KBM-7 (cell line): ENCODE data around the gene RYR2.

Experiments used
- DNase-seq: peaks from one replicate; pipeline ENCODE4 v3.0.0-alpha.2; 2015
- in situ Hi-C: fragments of 300-500 bp; cut with MboI; formaldehyde crosslinking; loops from 2 replicates; pipeline ENCODE4 v1.14.3; 2020; ENCODE audit warnings: low sequenced_read_pairs, low pct_unique_long_range_greater_than_20kb, mixed read lengths

The RYR2 gene

DNA sequence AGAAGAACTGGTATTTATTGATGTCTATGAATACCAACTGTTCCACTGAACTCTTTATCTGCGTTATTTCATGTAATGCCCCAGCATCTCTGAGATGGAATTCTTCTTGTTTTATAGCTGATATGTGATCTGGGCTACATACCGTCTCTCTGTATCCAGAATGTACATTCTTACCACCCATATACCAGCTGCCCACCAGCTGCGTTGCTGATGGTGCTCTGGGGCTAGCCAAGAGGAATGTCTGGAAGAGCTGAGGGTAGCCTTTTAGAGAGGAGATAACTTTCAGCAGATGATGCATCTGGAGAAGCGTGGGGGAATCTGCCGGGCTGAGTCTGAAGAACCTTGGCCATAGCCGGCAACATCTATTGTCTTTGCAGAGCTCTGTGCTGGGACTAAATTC, 137.5 kb downstream of the RYR2 start:
- in situ Hi-C loops, result no loop called here
- DNase-seq, result no peak

DNA sequence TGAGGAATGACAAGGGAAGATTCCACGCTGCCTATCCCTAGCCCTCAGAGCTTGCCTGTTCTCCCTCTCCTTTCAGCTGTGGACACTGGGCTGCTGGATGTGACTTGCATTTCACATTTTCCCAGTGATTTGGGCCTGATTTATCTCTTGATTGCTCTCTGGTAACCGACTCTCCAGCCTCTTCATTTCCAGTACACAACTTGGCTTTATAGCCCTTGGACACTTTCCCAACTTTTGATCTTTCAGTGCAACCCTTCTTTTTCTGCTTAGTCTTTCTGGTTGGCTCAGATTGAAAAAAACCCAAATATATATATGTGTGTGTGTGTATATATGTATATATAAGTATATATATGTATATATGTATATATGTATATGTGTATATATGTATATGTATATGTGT, 138.3 kb downstream of the RYR2 start:
- no peak for DNase-seq
- in situ Hi-C loops, result no loop called here

DNA sequence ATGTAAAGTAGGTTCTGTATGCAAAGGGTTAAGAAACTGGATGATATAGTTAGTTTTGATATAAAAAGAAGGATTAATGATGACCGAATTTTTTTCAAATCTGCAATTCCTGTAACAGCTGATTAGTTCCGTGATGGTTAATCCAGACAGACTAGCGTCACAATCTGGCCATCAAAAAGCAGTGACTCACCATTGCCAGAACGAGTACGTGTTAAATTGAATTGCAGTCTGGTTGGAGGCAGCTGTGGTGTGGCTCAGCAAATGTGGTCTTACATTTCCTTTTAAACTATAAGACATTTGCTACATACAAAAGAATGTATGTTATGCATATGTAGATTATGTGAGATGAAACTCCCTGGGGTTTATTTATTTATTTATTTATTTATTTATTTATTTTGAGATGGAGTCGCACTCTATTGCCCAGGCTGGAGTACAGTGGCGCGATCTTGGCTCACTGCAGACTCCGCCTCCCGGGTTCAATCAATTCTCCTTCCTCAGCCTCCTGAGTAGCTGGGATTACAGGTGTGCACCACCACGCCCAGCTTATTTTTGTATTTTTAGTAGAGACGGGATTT, 139.8 kb downstream of the RYR2 start:
- in situ Hi-C loops, result no loop called here
- no peak for DNase-seq

- no peak for DNase-seq
- in situ Hi-C loops, result no loop called here
Measured at GRCh38 chr1:237183963-237184540, 142.1 kb downstream of the RYR2 start.

DNA sequence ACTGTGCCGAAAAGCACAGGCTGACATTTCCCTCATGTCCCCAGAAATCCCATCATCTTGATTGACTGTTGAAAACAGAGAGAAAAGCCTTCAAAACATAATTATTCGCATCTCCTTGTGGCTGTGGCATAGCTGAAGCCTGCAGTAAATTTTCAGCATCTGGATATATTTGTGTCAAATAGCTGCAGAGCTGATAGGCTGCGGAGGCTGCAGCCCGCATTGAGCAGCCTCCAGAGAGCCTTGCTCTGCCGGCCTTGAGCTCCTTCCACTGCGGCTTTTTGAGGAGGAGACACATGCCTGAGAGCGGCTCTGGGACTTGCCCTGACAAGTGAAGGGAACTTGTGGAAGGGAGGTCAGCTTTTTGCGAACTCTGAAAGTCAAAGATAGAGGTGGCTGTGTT, 144.7 kb downstream of the RYR2 start:
- in situ Hi-C loops, result no loop called here
- no peak for DNase-seq

DNA sequence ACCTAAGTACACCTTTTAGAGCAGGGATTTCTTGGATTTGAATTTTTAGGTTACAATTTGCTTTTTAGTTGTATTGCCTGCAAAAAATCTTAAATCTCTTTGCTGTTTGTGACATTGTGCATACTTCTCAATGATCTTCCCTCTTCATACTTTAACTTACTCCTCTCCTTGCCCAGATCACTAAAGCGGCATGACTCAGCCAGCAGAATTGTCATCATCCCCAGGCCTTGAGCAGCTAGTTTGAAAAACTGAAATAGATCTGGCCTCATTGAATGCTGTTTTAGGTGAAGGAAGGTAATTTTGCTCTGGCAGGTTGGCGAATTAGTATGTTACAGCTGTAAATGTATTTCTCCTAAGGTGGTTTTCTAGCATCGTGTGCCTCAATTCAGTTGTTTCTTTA, 145.9 kb downstream of the RYR2 start:
- in situ Hi-C loops, result no loop called here
- no peak for DNase-seq

- in situ Hi-C loops, result no loop called here
- no peak for DNase-seq
Measured at GRCh38 chr1:237191403-237191802, 149.4 kb downstream of the RYR2 start.

DNA sequence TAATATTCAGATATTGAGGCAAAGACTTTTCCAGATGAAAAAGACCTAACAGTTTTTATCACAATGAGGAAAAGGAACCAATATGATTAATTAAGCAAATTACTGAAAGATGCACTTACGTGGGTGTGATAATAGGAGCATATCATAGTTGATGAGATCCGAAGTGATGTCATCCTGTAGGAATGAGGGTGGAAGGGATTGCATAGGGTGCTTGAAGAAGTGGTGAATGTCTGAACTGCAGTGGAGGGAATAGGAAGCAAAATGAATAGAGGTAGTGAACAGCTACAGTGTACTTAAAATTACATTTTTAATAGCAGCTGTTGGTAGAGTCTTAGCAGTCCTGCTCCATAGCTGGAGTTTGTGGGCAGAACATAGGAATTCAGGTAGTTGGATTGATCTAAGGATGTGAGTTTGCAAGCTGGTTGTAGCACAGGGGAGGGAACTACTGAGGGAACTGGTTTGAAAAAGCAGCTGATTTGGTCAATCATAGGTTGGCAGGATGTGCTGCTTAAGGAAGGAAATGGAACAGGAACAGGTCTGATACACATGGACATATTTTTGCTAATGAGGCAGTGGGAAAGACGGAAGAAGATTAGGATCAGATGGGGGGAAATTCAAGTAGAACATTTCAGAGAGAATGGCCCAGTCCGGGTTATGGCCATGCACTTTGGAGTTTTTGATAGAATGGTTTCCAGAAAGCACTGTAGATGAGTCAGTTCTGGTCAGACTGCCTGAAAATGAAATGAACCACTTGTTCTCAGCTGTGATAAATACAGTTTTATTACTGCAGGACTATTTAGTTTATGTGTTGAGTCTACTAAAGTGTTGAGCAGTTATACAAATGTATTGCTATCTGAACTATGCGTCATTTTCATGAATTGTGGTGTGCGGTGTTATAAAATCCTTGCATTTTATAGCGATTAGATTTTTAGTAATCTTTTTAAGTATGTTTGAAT, 155.8 kb downstream of the RYR2 start:
- DNase-seq, result no peak
- in situ Hi-C loops, result no loop called here

GRCh38 chr1:237199026-237199425, 157.0 kb downstream of the RYR2 start:
- in situ Hi-C loops, result no loop called here
- DNase-seq, result no peak

DNA sequence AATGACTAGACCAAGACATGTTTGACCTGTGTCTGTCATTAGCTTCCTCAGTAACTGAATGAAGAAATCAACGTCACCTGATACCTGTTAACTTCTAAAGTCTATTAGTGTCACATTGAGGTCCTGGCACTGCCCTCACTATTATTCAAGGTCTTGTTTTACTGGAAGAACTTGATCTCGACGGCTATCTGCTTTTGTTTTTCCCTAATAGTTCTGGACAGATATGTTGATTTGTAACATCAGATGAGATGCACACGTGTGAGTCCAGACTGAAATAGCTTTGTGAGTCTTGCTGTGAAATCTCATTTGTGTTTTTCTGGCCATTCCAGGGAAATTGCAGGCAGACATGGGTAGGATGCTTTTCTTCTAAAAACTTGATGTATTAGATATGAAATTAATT, 159.2 kb downstream of the RYR2 start:
- in situ Hi-C loops, result no loop called here
- DNase-seq, result no peak

GRCh38 chr1:237204841-237205240, 162.9 kb downstream of the RYR2 start:
- DNase-seq, result no peak
- in situ Hi-C loops, result no loop called here

DNA sequence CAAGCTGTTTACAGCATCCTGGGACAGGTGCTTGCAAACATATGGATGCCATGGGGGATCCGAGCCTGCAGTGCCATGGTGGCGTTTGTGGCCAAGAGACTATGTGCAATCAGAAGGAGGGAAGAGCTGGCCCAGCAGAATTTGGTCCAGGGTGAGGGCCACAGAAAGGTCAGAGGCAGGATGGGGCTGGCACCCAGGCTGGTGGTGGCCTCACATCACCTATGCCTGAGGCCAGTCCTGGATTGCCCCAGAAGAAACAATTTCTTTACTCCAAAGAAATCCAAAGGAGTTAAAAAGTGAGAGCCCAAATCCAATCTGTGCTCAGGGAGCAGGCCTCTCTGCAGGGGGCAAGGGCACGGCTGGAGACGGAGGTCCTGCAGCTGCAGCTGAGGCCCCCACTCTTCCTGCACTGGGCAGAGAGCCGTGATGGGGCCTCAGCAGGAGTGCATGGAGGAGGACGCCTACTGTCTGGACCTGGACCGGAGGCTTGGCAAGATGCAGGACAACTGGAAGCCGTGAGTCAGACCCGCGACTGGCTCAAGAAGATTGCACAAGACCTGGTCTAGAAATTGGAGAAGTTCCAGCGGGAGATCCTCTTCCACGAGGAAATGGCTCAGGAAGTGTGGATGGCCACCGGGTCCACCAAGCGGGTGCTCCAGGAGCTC, 163.5 kb downstream of the RYR2 start:
- DNase-seq, result no peak
- in situ Hi-C loops, result no loop called here

DNA sequence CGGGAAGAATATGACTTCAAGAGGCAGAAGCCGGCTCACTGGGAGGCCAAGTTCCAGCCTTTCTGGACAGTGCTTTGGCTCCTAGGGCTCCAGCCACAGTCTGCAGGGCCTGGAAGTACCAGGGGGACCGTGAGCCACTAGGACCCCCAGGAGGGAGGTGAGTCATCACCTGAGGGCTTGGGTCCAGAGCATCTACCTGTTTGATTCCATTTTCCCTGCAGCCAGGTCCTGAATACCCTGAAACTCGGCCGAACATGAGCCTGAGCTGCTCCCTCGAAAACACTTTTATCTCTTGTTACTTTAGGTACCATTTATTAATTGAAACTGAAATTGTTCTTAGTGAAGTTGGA, 164.1 kb downstream of the RYR2 start:
- no peak for DNase-seq
- in situ Hi-C loops, result no loop called here

GRCh38 chr1:237211031-237211430, 169.0 kb downstream of the RYR2 start:
- no peak for DNase-seq
- in situ Hi-C loops, result no loop called here

GRCh38 chr1:237211540-237211939, 169.6 kb downstream of the RYR2 start:
- in situ Hi-C loops, result no loop called here
- no peak for DNase-seq

DNA sequence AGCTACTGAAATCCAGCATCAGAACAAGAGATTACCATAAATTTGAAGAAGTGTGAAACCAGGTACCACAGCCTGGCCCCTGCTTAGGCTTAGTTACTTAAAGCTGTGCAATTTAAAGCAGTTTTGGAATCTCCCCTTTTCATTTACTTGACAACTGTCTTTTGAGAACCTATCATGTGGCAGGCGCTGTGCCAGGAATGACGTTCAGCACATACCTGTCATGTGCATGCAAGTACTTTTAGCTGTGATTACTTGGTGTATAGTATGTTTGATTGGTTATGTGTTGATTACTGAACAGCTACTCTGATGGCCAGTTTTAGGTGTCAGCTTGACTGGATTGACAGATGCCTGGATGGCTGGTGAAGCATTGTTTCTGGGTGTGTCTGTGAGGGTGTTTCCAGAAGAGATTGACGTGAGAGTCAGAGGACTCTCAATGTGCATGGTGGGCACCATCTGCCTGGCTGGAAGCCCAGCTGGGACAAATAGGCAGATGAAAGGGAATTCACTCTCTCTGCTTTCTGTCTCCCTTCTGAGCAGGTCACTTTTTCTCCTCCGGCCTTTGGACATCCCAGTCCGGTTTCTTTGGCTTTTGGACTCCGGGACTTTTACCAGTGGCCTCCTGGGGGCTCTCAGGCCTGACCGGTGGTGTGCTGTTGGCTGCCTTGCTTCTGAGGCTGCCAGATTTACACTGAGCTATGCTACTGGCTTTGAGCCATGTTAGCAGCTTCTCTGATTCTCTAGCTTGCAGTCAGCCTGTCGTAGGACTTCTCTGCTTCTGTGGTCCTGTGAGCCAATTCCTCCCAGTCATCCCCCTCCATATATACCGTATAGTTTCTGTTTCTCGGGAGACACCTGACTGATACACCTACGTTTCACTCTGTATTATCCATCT, 178.0 kb downstream of the RYR2 start:
- no peak for DNase-seq
- in situ Hi-C loops, result no loop called here

- in situ Hi-C loops, result no loop called here
- no peak for DNase-seq
Measured at GRCh38 chr1:237223419-237223818, 181.4 kb downstream of the RYR2 start.

DNA sequence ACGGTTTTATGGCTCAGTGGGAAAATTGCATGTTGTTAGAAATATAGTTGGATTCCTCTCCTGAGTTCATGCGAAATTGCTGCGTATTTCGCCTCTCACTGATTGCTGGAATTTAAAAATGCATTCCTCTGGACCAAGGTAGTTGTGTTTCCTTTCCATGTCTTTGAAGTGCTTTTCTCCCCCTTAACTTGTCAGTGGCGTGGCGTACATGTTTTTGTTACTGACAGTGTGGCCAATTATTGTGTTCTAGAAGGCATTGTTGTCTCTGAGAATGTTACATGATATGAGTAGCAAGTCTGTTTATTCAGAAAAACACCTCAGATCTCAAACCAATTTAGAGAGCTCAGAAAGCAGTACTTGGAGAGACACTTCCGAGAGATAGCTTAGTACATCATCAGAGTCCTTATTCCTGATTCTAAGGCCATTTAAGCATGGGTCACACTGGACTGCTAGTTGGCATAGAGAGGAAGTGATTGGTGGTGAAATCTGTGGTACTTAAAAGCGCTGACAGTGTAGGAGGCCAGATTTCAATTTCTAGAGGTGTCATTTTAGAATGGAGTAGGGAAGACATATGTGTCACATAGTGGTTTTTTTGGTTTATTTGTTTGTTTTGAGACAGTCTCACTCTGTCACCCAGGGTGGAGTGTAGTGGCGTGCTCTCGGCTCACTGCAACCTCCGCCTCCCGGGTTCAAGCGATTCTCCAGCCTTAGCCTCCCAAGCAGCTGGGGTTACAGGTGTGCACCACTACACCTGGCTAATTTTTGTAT, 184.4 kb downstream of the RYR2 start:
- no peak for DNase-seq
- in situ Hi-C loops, result no loop called here
